OCI-LY1 (cell line): ENCODE measurements around the gene PPP2R3B.

ENCODE experiments used
- H2AFZ ChIP-seq: fragments of 200-600 bp; sonication (generic), shearing (Covaris generic); 2 replicates; pipeline ENCODE4 v1.6.0; 2014; ENCODE audit warnings: antibody characterized with exemption, mild to moderate bottlenecking, low read length
- H3F3A ChIP-seq: fragments of 200-600 bp; sonication (generic), shearing (Covaris generic); 2 replicates; pipeline ENCODE4 v1.6.0; 2014; ENCODE audit warnings: mild to moderate bottlenecking, antibody characterized with exemption, low read length, moderate library complexity; ENCODE audit not compliant: insufficient read depth
- H3K27ac ChIP-seq: fragments of 200-600 bp; sonication (generic); 2 replicates; pipeline ENCODE4 v1.5.1; 2014; ENCODE audit warnings: low read length, mixed run types, mild to moderate bottlenecking, low read depth; ENCODE audit not compliant: poor library complexity, severe bottlenecking
- H3K27me3 ChIP-seq: fragments of 200-600 bp; sonication (generic); 2 replicates; pipeline ENCODE4 v1.6.0; 2014; ENCODE audit warnings: antibody characterized with exemption, mild to moderate bottlenecking, low read length, moderate library complexity; ENCODE audit not compliant: insufficient read depth
- H3K36me3 ChIP-seq: fragments of 200-600 bp; sonication (generic); 2 replicates; pipeline ENCODE4 v1.6.1; 2014; ENCODE audit warnings: mild to moderate bottlenecking, antibody characterized with exemption, low read length, moderate library complexity, mixed read lengths; ENCODE audit not compliant: insufficient read depth
- H3K4me1 ChIP-seq: fragments of 200-600 bp; sonication (generic); 2 replicates; pipeline ENCODE4 v1.5.1; 2014; ENCODE audit warnings: mild to moderate bottlenecking, low read length, moderate library complexity; ENCODE audit not compliant: insufficient read depth, severe bottlenecking
- H3K4me2 ChIP-seq: fragments of 200-600 bp; sonication (generic), shearing (Covaris generic); 2 replicates; pipeline ENCODE4 v1.6.1; 2014; ENCODE audit warnings: low read length
- H3K4me3 ChIP-seq: fragments of 200-600 bp; sonication (generic); 2 replicates; pipeline ENCODE4 v1.5.1; 2014; ENCODE audit warnings: low read length, low read depth, mild to moderate bottlenecking, mixed read lengths; ENCODE audit not compliant: poor library complexity, severe bottlenecking
- H3K79me2 ChIP-seq: fragments of 200-600 bp; shearing (Covaris generic); 2 replicates; pipeline ENCODE4 v1.6.1; 2016; ENCODE audit warnings: mixed run types, low read length, mixed read lengths; ENCODE audit not compliant: insufficient read depth
- H3K9ac ChIP-seq: fragments of 200-600 bp; sonication (generic), shearing (Covaris generic); 2 replicates; pipeline ENCODE4 v1.6.1; 2014; ENCODE audit warnings: mild to moderate bottlenecking, low read length, mixed read lengths
- H3K9me2 ChIP-seq: fragments of 200-600 bp; sonication (generic), shearing (Covaris generic); 2 replicates; pipeline ENCODE4 v1.6.1; 2014; ENCODE audit warnings: low read depth, mild to moderate bottlenecking, low read length, mixed read lengths
- H3K9me3 ChIP-seq: fragments of 200-600 bp; shearing (Covaris generic); 2 replicates; pipeline ENCODE4 v1.6.1; 2014; ENCODE audit warnings: low read length, mixed read lengths
- H4K20me1 ChIP-seq: fragments of 200-600 bp; sonication (generic), shearing (Covaris generic); 2 replicates; pipeline ENCODE4 v1.6.0; 2016; ENCODE audit warnings: mild to moderate bottlenecking, low read length; ENCODE audit not compliant: insufficient read depth
- CTCF ChIP-seq: fragments of 200-600 bp; sonication (generic), shearing (Covaris generic); IDR thresholded peaks from 2 replicates; pipeline ENCODE4 v1.5.1; 2017; ENCODE audit warnings: mild to moderate bottlenecking, antibody characterized with exemption, low read length, moderate library complexity, mixed read lengths
- EZH2 ChIP-seq: fragments of 200-600 bp; sonication (generic), shearing (Covaris generic); IDR thresholded peaks from 2 replicates; pipeline ENCODE4 v1.8.0; 2017; ENCODE audit warnings: borderline replicate concordance, mixed run types, mild to moderate bottlenecking, antibody characterized with exemption, low read length, moderate library complexity, mixed read lengths

The PPP2R3B gene

GRCh38 chrX:323721-324628 is 62.7 kb downstream of the PPP2R3B start:
- Histone ChIP-seq H3K27ac (no peak overlapping the region), H3K4me2 (no peak overlapping the region), H3K4me1 (peaks cover 15% of the 10 kb centered on the region), H3K79me2 (no peaks in the 10 kb centered on the region), H3K36me3 (no peaks in the 10 kb centered on the region), H3F3A (peaks cover 5% of the 10 kb centered on the region; the same call in 1 of the 2 replicates), H3K27me3 (no peaks in the 10 kb centered on the region), H4K20me1 (no peaks in the 10 kb centered on the region), H2AFZ (no peak overlapping the region), H3K9me2 (no peaks in the 10 kb centered on the region), H3K9ac (no peak overlapping the region), H3K9me3 (no peaks in the 10 kb centered on the region), H3K4me3 (no peak overlapping the region)
- TF ChIP-seq EZH2 (no peak), CTCF (no peak; the same call in 1 of the 2 replicates)

GRCh38 chrX:320126-320783 is 66.5 kb downstream of the PPP2R3B start:
- Histone ChIP-seq H3F3A (peaks cover 5% of the 10 kb centered on the region; the same call in 1 of the 2 replicates), H3K4me3 (peak overlapping the region; percentile 96), H3K9me3 (no peaks in the 10 kb centered on the region), H3K4me1 (peaks cover 15% of the 10 kb centered on the region), H3K79me2 (no peaks in the 10 kb centered on the region), H3K4me2 (peak overlapping the region; percentile 80), H4K20me1 (no peaks in the 10 kb centered on the region), H3K27ac (no peak overlapping the region), H3K9me2 (no peaks in the 10 kb centered on the region), H3K36me3 (peaks cover 17% of the 10 kb centered on the region), H3K9ac (peak overlapping the region; percentile 98), H3K27me3 (no peaks in the 10 kb centered on the region), H2AFZ (no peak overlapping the region)
- no peak for TF ChIP-seq CTCF
- no peak for TF ChIP-seq EZH2

GRCh38 chrX:319579-320125 is 67.1 kb downstream of the PPP2R3B start:
- peak overlapping the region; percentile 80 for H3K4me2 ChIP-seq
- no peak for TF ChIP-seq CTCF
- TF ChIP-seq EZH2: no peak
- peak overlapping the region; percentile 96 for H3K4me3 ChIP-seq
- H3K9ac ChIP-seq: peak overlapping the region; percentile 98
- H2AFZ ChIP-seq: no peak overlapping the region
- H3K9me3 ChIP-seq: no peaks in the 10 kb centered on the region
- peaks cover 15% of the 10 kb centered on the region for H3K4me1 ChIP-seq
- no peaks in the 10 kb centered on the region for H4K20me1 ChIP-seq
- H3K79me2 ChIP-seq: no peaks in the 10 kb centered on the region
- H3K27ac ChIP-seq: no peak overlapping the region
- peaks cover 23% of the 10 kb centered on the region for H3K36me3 ChIP-seq
- H3F3A ChIP-seq: peaks cover 5% of the 10 kb centered on the region; the same call in 1 of the 2 replicates
- no peaks in the 10 kb centered on the region for H3K9me2 ChIP-seq
- no peaks in the 10 kb centered on the region for H3K27me3 ChIP-seq
